Measurements from ENCODE around the gene PIGQ. TPM values are rescaled to one million over a fixed set of nuclear protein-coding genes. Genes with fewer than 3 reads are reported as not detected.

The PIGQ gene
- total RNA-seq, 3 donors from 2014 or later = 37.8 to 39.6 (median 38.4) TPM

GRCh38 chr16:633336-634050 is 63.7 kb downstream of the PIGQ start:
- intact Hi-C loops (cut with DNase I, micrococcal nuclease) = no loop called here
- H3K9me3 ChIP-seq = no peaks in the 10 kb centered on the region
- no peak for DNase-seq
- H3K36me3 ChIP-seq (ENCODE audit: low read depth) = no peaks in the 10 kb centered on the region
- no peak overlapping the region for H3K4me3 ChIP-seq
- no peak for ATAC-seq
- peaks cover 25% of the 10 kb centered on the region for H3K4me1 ChIP-seq (ENCODE audit: low read depth)
- no peak for TF ChIP-seq CTCF (IDR thresholded peaks at IDR 0.05)

Small RNA genes lying within 50 kb of the gene (microRNA-seq; reads per million reads assigned to microRNA genes)
- gene MIR3176 (10.5 reads per million, percentile 34 among the genes with 10 or more reads in this experiment), gene MIR5587 (not detected)

Other genes starting within 250 kb of the PIGQ start
- 10 to 100 TPM; 33.0 to 46.3 (median 40.0) TPM for gene AXIN1, start 217.2 kb upstream of the PIGQ start, total RNA-seq
- gene MRPL28, start 199.4 kb upstream of the PIGQ start, total RNA-seq = 10 to 100 TPM; 39.7 to 53.8 (median 49.1) TPM
- 100 to 1,000 TPM in 1 of 3 donors, 10 to 100 TPM in 2; 77.3 to 134 (median 95.7) TPM for gene PGAP6, start 188.0 kb upstream of the PIGQ start, total RNA-seq
- gene NME4, start 172.8 kb upstream of the PIGQ start, total RNA-seq = 100 to 1,000 TPM in 1 of 3 donors, 10 to 100 TPM in 2; 24.5 to 125 (median 43.6) TPM
- 10 to 100 TPM; 39.5 to 64.3 (median 56.0) TPM for gene DECR2, start 168.1 kb upstream of the PIGQ start, total RNA-seq
- gene RAB11FIP3, start 144.3 kb upstream of the PIGQ start, total RNA-seq = 10 to 100 TPM; 22.3 to 45.6 (median 30.7) TPM
- 100 to 1,000 TPM in 2 of 3 donors, 10 to 100 TPM in 1; 73.5 to 110 (median 109) TPM for gene CAPN15, start 42.3 kb upstream of the PIGQ start, total RNA-seq
- not detected for gene PRR35, start 9.6 kb upstream of the PIGQ start, total RNA-seq
- under 1 TPM; 0.26 to 0.82 (median 0.36) TPM for gene NHLRC4, start 3.0 kb upstream of the PIGQ start, total RNA-seq
- gene RAB40C, start 20.1 kb downstream of the PIGQ start, total RNA-seq = 10 to 100 TPM; 31.2 to 51.0 (median 40.1) TPM
- gene WFIKKN1, start 61.0 kb downstream of the PIGQ start, total RNA-seq = 1 to 10 TPM; 1.1 to 2.2 (median 1.6) TPM
- 10 to 100 TPM; 40.3 to 52.4 (median 50.0) TPM for gene METTL26, start 66.3 kb downstream of the PIGQ start, total RNA-seq
- gene MCRIP2, start 71.9 kb downstream of the PIGQ start, total RNA-seq = 100 to 1,000 TPM in 2 of 3 donors, 10 to 100 TPM in 1; 76.3 to 116 (median 100) TPM
- gene WDR90, start 79.4 kb downstream of the PIGQ start, total RNA-seq = 10 to 100 TPM; 35.0 to 54.9 (median 50.2) TPM
- gene RHOT2, start 98.2 kb downstream of the PIGQ start, total RNA-seq = 100 to 1,000 TPM; 124 to 138 (median 127) TPM
- 1 to 10 TPM; 2.8 to 3.4 (median 3.0) TPM for gene RHBDL1, start 105.7 kb downstream of the PIGQ start, total RNA-seq
- 100 to 1,000 TPM in 2 of 3 donors, 10 to 100 TPM in 1; 77.8 to 119 (median 108) TPM for gene STUB1, start 110.4 kb downstream of the PIGQ start, total RNA-seq
- 10 to 100 TPM; 39.5 to 60.5 (median 46.9) TPM for gene JMJD8, start 114.4 kb downstream of the PIGQ start, total RNA-seq
- gene WDR24, start 120.4 kb downstream of the PIGQ start, total RNA-seq = 10 to 100 TPM in 2 of 3 donors, 1 to 10 TPM in 1; 9.2 to 13.4 (median 10.5) TPM
- gene FBXL16, start 135.8 kb downstream of the PIGQ start, total RNA-seq = 1 to 10 TPM; 1.3 to 2.2 (median 2.1) TPM
- 10 to 100 TPM; 15.8 to 34.5 (median 22.0) TPM for gene METRN, start 145.2 kb downstream of the PIGQ start, total RNA-seq
- 10 to 100 TPM; 36.2 to 39.9 (median 39.8) TPM for gene ANTKMT, start 151.2 kb downstream of the PIGQ start, total RNA-seq
- under 1 TPM; 0.47 to 0.96 (median 0.80) TPM for gene CCDC78, start 156.5 kb downstream of the PIGQ start, total RNA-seq
- gene HAGHL, start 157.1 kb downstream of the PIGQ start, total RNA-seq = 1 to 10 TPM; 1.9 to 6.6 (median 3.5) TPM
- gene CIAO3, start 171.0 kb downstream of the PIGQ start, total RNA-seq = 10 to 100 TPM; 37.7 to 48.7 (median 47.6) TPM
- 1 to 10 TPM; 3.4 to 7.0 (median 4.7) TPM for gene MSLN, start 190.8 kb downstream of the PIGQ start, total RNA-seq
- 10 to 100 TPM; 19.8 to 20.0 (median 19.8) TPM for gene RPUSD1, start 218.4 kb downstream of the PIGQ start, total RNA-seq
- 10 to 100 TPM; 11.9 to 32.4 (median 12.3) TPM for gene CHTF18, start 218.7 kb downstream of the PIGQ start, total RNA-seq
- gene GNG13, start 230.8 kb downstream of the PIGQ start, total RNA-seq = 1 to 10 TPM in 1 of 3 donors, under 1 TPM in 1, not detected in 1; 0.31 to 1.0 TPM

All from mucosa of descending colon (tissue), 3 donors.